ENCODE data around the gene COQ10A. TPM values are rescaled to one million over a fixed set of nuclear protein-coding genes. Genes with fewer than 3 reads are reported as not detected.
A peak's percentile ranks its signal among the peaks of the same experiment; 100 is the strongest.

The COQ10A gene
- total RNA-seq, 2 donors from 2014 or later = 5.2 to 6.3 TPM

GRCh38 chr12:56293795-56294194 lies 27.1 kb downstream of the COQ10A start:
- no peak overlapping the region for H3K27ac Mint-ChIP-seq
- DNase-seq (ENCODE audit: low spot score in 2 of 2) (no peak), ATAC-seq (no peak)
- H3K36me3 Mint-ChIP-seq = peaks cover 21 to 34% of the 10 kb centered on the region in 2 donors
- H3K9me3 Mint-ChIP-seq = no peaks in the 10 kb centered on the region

GRCh38 chr12:56296295-56296694 lies 29.6 kb downstream of the COQ10A start:
- H3K27ac Mint-ChIP-seq = peak overlapping the region in 1 of 2 donors; percentile 68
- peaks cover 27 to 41% of the 10 kb centered on the region in 2 donors for H3K36me3 Mint-ChIP-seq
- no peak for DNase-seq (ENCODE audit: low spot score in 2 of 2)
- H3K9me3 Mint-ChIP-seq = no peaks in the 10 kb centered on the region
- no peak for ATAC-seq

GRCh38 chr12:56297400-56297799 lies 30.7 kb downstream of the COQ10A start:
- peak overlapping the region in 1 of 2 donors; percentile 92 for H3K27ac Mint-ChIP-seq

GRCh38 chr12:56298828-56299227 lies 32.1 kb downstream of the COQ10A start:
- H3K27ac Mint-ChIP-seq = peak overlapping the region; percentile 91 to 92
- no peak for DNase-seq (ENCODE audit: low spot score in 2 of 2)
- ATAC-seq = no peak
- peaks cover 25 to 37% of the 10 kb centered on the region in 2 donors for H3K36me3 Mint-ChIP-seq
- no peaks in the 10 kb centered on the region for H3K9me3 Mint-ChIP-seq

More at GRCh38 chr12:56297400-56297799, 30.7 kb downstream of the COQ10A start:
- ATAC-seq (no peak), DNase-seq (ENCODE audit: low spot score in 2 of 2) (no peak)
- H3K36me3 Mint-ChIP-seq = peaks cover 25 to 37% of the 10 kb centered on the region in 2 donors
- H3K9me3 Mint-ChIP-seq = no peaks in the 10 kb centered on the region

GRCh38 chr12:56299308-56299852 lies 32.6 kb downstream of the COQ10A start:
- Mint-ChIP-seq H3K9me3 (no peaks in the 10 kb centered on the region), H3K27ac (peak overlapping the region; percentile 91 to 92), H3K36me3 (peaks cover 25 to 37% of the 10 kb centered on the region in 2 donors)
- DNase-seq (ENCODE audit: low spot score in 2 of 2) (peak in 1 of 2 donors; percentile 23), ATAC-seq (peak in 1 of 2 donors; percentile 20)

- ATAC-seq (peak; percentile 97 to 99), DNase-seq (ENCODE audit: low spot score in 2 of 2) (peak; percentile 95 to 98)
- Mint-ChIP-seq H3K36me3 (peaks cover 25 to 37% of the 10 kb centered on the region in 2 donors), H3K27ac (peak within 1 kb of the TSS; percentile 92 to 95), H3K9me3 (no peaks in the 10 kb centered on the region)
Observed at GRCh38 chr12:56299853-56300643, 33.3 kb downstream of the COQ10A start, which contains the start of gene CS. Gene CS (minus strand): TSS chr12:56300330. CDS start chr12:56300201, 129 bp downstream.

GRCh38 chr12:56300644-56301464 lies 34.1 kb downstream of the COQ10A start:
- ATAC-seq = peak in 1 of 2 donors; percentile 2
- DNase-seq (ENCODE audit: low spot score in 2 of 2) = no peak
- Mint-ChIP-seq H3K9me3 (no peaks in the 10 kb centered on the region), H3K36me3 (peaks cover 25 to 37% of the 10 kb centered on the region in 2 donors), H3K27ac (peak overlapping the region; percentile 92 to 95)

- DNase-seq (ENCODE audit: low spot score in 2 of 2) = no peak
- peaks cover 8 to 11% of the 10 kb centered on the region in 2 donors for H3K36me3 Mint-ChIP-seq
- H3K9me3 Mint-ChIP-seq = no peaks in the 10 kb centered on the region
- ATAC-seq = no peak
- H3K27ac Mint-ChIP-seq = no peak overlapping the region
Observed at GRCh38 chr12:56304276-56304675, 37.5 kb downstream of the COQ10A start.

GRCh38 chr12:56304872-56305590 lies 38.3 kb downstream of the COQ10A start:
- no peaks in the 10 kb centered on the region for H3K9me3 Mint-ChIP-seq
- ATAC-seq (no peak), DNase-seq (ENCODE audit: low spot score in 2 of 2) (no peak)
- peak overlapping the region in 1 of 2 donors; percentile 42 for H3K27ac Mint-ChIP-seq
- H3K36me3 Mint-ChIP-seq = peaks cover 3 to 4% of the 10 kb centered on the region in 2 donors

- ATAC-seq = no peak
- peaks cover 0 to 4% of the 10 kb centered on the region in 2 donors for H3K36me3 Mint-ChIP-seq
- no peak for DNase-seq (ENCODE audit: low spot score in 2 of 2)
- H3K9me3 Mint-ChIP-seq = no peaks in the 10 kb centered on the region
- H3K27ac Mint-ChIP-seq = no peak overlapping the region
Observed at GRCh38 chr12:56307221-56307965, 40.7 kb downstream of the COQ10A start.

- Mint-ChIP-seq H3K36me3 (peaks cover 0 to 4% of the 10 kb centered on the region in 2 donors), H3K27ac (no peak overlapping the region), H3K9me3 (no peaks in the 10 kb centered on the region)
- DNase-seq (ENCODE audit: low spot score in 2 of 2) = no peak
- no peak for ATAC-seq
Observed at GRCh38 chr12:56308714-56309113, 42.0 kb downstream of the COQ10A start.

- ATAC-seq (no peak), DNase-seq (ENCODE audit: low spot score in 2 of 2) (no peak)
- Mint-ChIP-seq H3K36me3 (peaks cover 19 to 22% of the 10 kb centered on the region in 2 donors), H3K27ac (peak overlapping the region in 1 of 2 donors; percentile 84), H3K9me3 (no peaks in the 10 kb centered on the region)
Observed at GRCh38 chr12:56311003-56311402, 44.3 kb downstream of the COQ10A start.

- Mint-ChIP-seq H3K27ac (peak overlapping the region; percentile 99), H3K36me3 (peaks cover 19% of the 10 kb centered on the region in 2 donors), H3K9me3 (no peaks in the 10 kb centered on the region)
- DNase-seq (ENCODE audit: low spot score in 2 of 2) (no peak), ATAC-seq (peak in 1 of 2 donors; percentile 2)
Observed at GRCh38 chr12:56315249-56315621, 48.5 kb downstream of the COQ10A start.

- peak; percentile 91 to 95 for ATAC-seq
- peaks cover 19% of the 10 kb centered on the region in 2 donors for H3K36me3 Mint-ChIP-seq
- peak; percentile 87 to 92 for DNase-seq (ENCODE audit: low spot score in 2 of 2)
Observed at GRCh38 chr12:56315622-56316473, 49.1 kb downstream of the COQ10A start, which contains the start of gene CNPY2. Gene CNPY2 (minus strand): TSS chr12:56315988. CDS start chr12:56315217, 771 bp downstream.

GRCh38 chr12:56317675-56318074 lies 50.9 kb downstream of the COQ10A start:
- Mint-ChIP-seq H3K36me3 (peaks cover 19% of the 10 kb centered on the region in 2 donors), H3K27ac (peak overlapping the region in 1 of 2 donors; percentile 18), H3K9me3 (no peaks in the 10 kb centered on the region)
- ATAC-seq = no peak
- DNase-seq (ENCODE audit: low spot score in 2 of 2) = no peak

More at GRCh38 chr12:56315622-56316473, 49.1 kb downstream of the COQ10A start, which contains the start of gene CNPY2:
- H3K27ac Mint-ChIP-seq = peak within 1 kb of the TSS; percentile 99
- no peaks in the 10 kb centered on the region for H3K9me3 Mint-ChIP-seq
